GM23338 (cell line): Measurements from ENCODE around the gene WWOX. TPM values are rescaled to one million over a fixed set of nuclear protein-coding genes. Genes with fewer than 3 reads are reported as not detected.

Source experiments
- ATAC-seq: fragments of 200-7000 bp; cut with Tn5 transposase; 3 replicates; pipeline ENCODE4 v1.9.1; 2020
- DNase-seq: peaks from one replicate; pipeline ENCODE4 v3.0.0-alpha.2; 2015; ENCODE audit warnings: low spot score
- H2AFZ ChIP-seq: fragments of 200-600 bp; sonication (generic); 2 replicates; pipeline ENCODE4 v1.8.0; 2016; ENCODE audit warnings: antibody characterized with exemption, mild to moderate bottlenecking, moderate library complexity
- H3F3A ChIP-seq: fragments of 200-600 bp; sonication (generic); replicated peaks from 2 replicates; pipeline ENCODE4 v1.8.0; 2017; ENCODE audit warnings: antibody characterized with exemption, mixed run types, low read depth
- H3K27ac ChIP-seq: fragments of 200-600 bp; sonication (generic); 2 replicates; pipeline ENCODE4 v1.6.1; 2016; ENCODE audit warnings: low read depth
- H3K27me3 ChIP-seq: fragments of 200-600 bp; sonication (generic); 2 replicates; pipeline ENCODE4 v1.8.0; 2016; ENCODE audit warnings: mild to moderate bottlenecking, mixed run types, moderate library complexity; ENCODE audit not compliant: insufficient read depth
- H3K36me3 ChIP-seq: fragments of 200-600 bp; sonication (generic); 2 replicates; pipeline ENCODE4 v1.8.0; 2016; ENCODE audit warnings: mild to moderate bottlenecking; ENCODE audit not compliant: insufficient read depth
- H3K4me1 ChIP-seq: fragments of 200-600 bp; sonication (generic); 2 replicates; pipeline ENCODE4 v1.8.0; 2016; ENCODE audit warnings: mild to moderate bottlenecking, moderate library complexity; ENCODE audit not compliant: insufficient read depth
- H3K4me2 ChIP-seq: fragments of 200-600 bp; sonication (generic); 2 replicates; pipeline ENCODE4 v1.7.1; 2017; ENCODE audit warnings: mixed run types
- H3K4me3 ChIP-seq: fragments of 200-600 bp; sonication (generic); 2 replicates; pipeline ENCODE4 v1.6.1; 2016; ENCODE audit warnings: mixed run types
- H3K79me2 ChIP-seq: fragments of 200-600 bp; sonication (generic); replicated peaks from 2 replicates; pipeline ENCODE4 v1.8.0; 2017; ENCODE audit warnings: mild to moderate bottlenecking; ENCODE audit not compliant: insufficient read depth
- H3K9me2 ChIP-seq: fragments of 200-600 bp; sonication (generic); 2 replicates; pipeline ENCODE4 v1.8.0; 2017; ENCODE audit not compliant: insufficient read depth
- H4K20me1 ChIP-seq: fragments of 200-600 bp; sonication (generic); replicated peaks from 2 replicates; pipeline ENCODE4 v1.8.0; 2017; ENCODE audit warnings: mild to moderate bottlenecking; ENCODE audit not compliant: insufficient read depth
- H3K27ac Mint-ChIP-seq: 2 replicates; pipeline ENCODE4 v1.8.0; 2020; ENCODE audit warnings: inconsistent platforms, mild to moderate bottlenecking, moderate library complexity, mixed read lengths
- H3K27me3 Mint-ChIP-seq: 3 replicates; pipeline ENCODE4 v1.8.0; 2022; ENCODE audit warnings: low read depth, mild to moderate bottlenecking, moderate library complexity, mixed read lengths, inconsistent platforms; ENCODE audit not compliant: insufficient read depth, poor library complexity
- H3K36me3 Mint-ChIP-seq: 3 replicates; pipeline ENCODE4 v1.8.0; 2021; ENCODE audit warnings: low read depth, mild to moderate bottlenecking, inconsistent platforms, moderate library complexity, mixed read lengths
- H3K4me1 Mint-ChIP-seq: 3 replicates; pipeline ENCODE4 v1.8.0; 2020; ENCODE audit warnings: mild to moderate bottlenecking, inconsistent platforms, mixed read lengths
- H3K4me3 Mint-ChIP-seq: 3 replicates; pipeline ENCODE4 v1.8.0; 2021; ENCODE audit warnings: moderate library complexity, mild to moderate bottlenecking, inconsistent platforms, mixed read lengths
- H3K9me3 Mint-ChIP-seq: 3 replicates; pipeline ENCODE4 v1.8.0; 2020; ENCODE audit warnings: moderate library complexity, mild to moderate bottlenecking, inconsistent platforms, mixed read lengths
- CREB1 ChIP-seq: fragments of 250-450 bp; sonication (Bioruptor Pico); IDR thresholded peaks from 2 replicates; pipeline ENCODE4 v1.5.0; 2020; ENCODE audit warnings: low read depth, mild to moderate bottlenecking, moderate library complexity
- CTCF ChIP-seq, 2 experiments: fragments of 200-600 bp in 1 of 2; sonication (generic) in 1 of 2; conservative IDR thresholded peaks; 2 replicates each; pipeline versions ENCODE4 v1.5.1 to v1.6.1; 2016 to 2017; ENCODE audit warnings: antibody characterized with exemption in 2 of 2, low read depth in 2 of 2, mild to moderate bottlenecking in 2 of 2, moderate library complexity in 1 of 2
- EZH2 ChIP-seq: fragments of 200-600 bp; sonication (generic); IDR thresholded peaks from one replicate; pipeline ENCODE4 v1.8.0; 2017; ENCODE audit warnings: antibody characterized with exemption, mild to moderate bottlenecking, low read depth; ENCODE audit not compliant: unreplicated experiment
- EZH2phosphoT487 ChIP-seq: fragments of 200-600 bp; sonication (generic); IDR thresholded peaks from one replicate; pipeline ENCODE4 v1.8.1; 2018; ENCODE audit warnings: antibody characterized with exemption; ENCODE audit not compliant: unreplicated experiment
- JUNB ChIP-seq: IDR thresholded peaks from one replicate; pipeline ENCODE4 v1.6.1; 2016; ENCODE audit warnings: antibody characterized with exemption; ENCODE audit not compliant: unreplicated experiment
- POLR2AphosphoS5 ChIP-seq: IDR thresholded peaks from 2 replicates; pipeline ENCODE4 v1.6.1; 2016; ENCODE audit warnings: antibody characterized with exemption, low read depth
- STAT1 ChIP-seq: IDR thresholded peaks from one replicate; pipeline ENCODE4 v1.6.1; 2016; ENCODE audit warnings: antibody characterized with exemption; ENCODE audit not compliant: unreplicated experiment
- ZNF114 ChIP-seq: fragments of 250-450 bp; sonication (Bioruptor Pico); IDR thresholded peaks from 2 replicates; pipeline ENCODE4 v1.5.0; 2020; ENCODE audit warnings: mild to moderate bottlenecking, moderate library complexity
- ZNF331 ChIP-seq: fragments of 250-450 bp; sonication (Bioruptor Pico); IDR thresholded peaks from 2 replicates; pipeline ENCODE4 v1.5.0; 2020; ENCODE audit warnings: low read depth, mild to moderate bottlenecking, moderate library complexity
- polyA plus RNA-seq: library from polyadenylated mRNA; unstranded; fragments of >200 nt; fragmentation: Nextera tagmentation; extraction: Ambion mirVana; gene quantifications from 2 replicates; pipeline ENCODE4 v1.2.1, GENCODE V29; 2016
- total RNA-seq: library from RNA; depleted of rRNA; stranded (reverse); fragments of >200 nt; shearing (Covaris generic); gene quantifications from 2 replicates; pipeline ENCODE4 v1.2.3, GENCODE V29; 2014
- TF ChIP-seq, protein P1 (sequence below): IDR thresholded peaks from 2 replicates; pipeline ENCODE4 v1.6.1; 2016; ENCODE audit warnings: antibody characterized with exemption

WWOX gene
- total and polyA plus RNA-seq, 2 experiments from 2014 or later, result 10.0 to 19.3 TPM

DNA sequence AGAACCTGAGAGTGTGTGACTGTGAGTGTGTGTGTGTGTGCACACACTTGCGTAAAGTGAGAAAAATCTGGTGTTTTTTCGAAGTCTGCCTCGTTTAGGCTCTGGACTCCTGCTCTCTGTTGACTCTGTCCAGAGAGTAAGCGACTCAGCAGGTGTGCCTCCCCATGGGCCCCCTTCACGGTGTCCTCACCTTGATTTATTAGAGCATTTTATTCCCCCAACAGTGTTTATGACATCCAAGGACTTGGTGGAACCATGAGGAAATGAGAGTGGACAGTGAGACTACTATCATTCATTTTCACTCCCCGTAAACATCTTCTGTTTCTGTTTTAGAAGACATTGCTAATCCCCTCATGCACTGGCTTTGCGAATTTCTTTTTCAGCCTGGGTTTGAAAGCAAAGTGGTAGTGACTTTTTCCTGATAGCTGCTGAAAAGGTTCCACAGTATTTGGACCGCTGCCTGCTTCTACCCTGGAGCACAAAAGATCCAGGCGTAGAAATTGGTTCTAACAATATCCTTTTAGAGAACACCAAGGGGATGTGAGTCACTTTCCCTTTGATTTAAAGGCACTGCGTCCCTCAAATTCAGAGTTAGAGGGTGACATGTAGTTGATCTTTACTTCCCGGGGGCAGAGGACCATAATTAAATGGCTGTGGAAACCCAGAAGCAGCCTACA, 218.2 kb downstream of the WWOX start:
- Mint-ChIP-seq H3K9me3 (no peaks in the 10 kb centered on the region), H3K4me1 (peaks cover 21% of the 10 kb centered on the region), H3K27me3 (peaks cover 2% of the 10 kb centered on the region), H3K36me3 (no peaks in the 10 kb centered on the region), H3K4me3 (no peak overlapping the region), H3K27ac (no peak overlapping the region; the same call in 1 of the 2 replicates)
- Histone ChIP-seq H3K4me2 (no peak overlapping the region), H3K27me3 (no peaks in the 10 kb centered on the region), H3K4me3 (no peak overlapping the region), H3K4me1 (peaks cover 18% of the 10 kb centered on the region), H3K27ac (no peak overlapping the region), H3K36me3 (no peaks in the 10 kb centered on the region), H2AFZ (no peak overlapping the region), H4K20me1 (no peaks in the 10 kb centered on the region), H3K9me2 (peaks cover 4% of the 10 kb centered on the region; the same call in 1 of the 2 replicates), H3K79me2 (no peaks in the 10 kb centered on the region), H3F3A (no peaks in the 10 kb centered on the region)
- ATAC-seq (no peak), DNase-seq (no peak)
- TF ChIP-seq ZNF331 (no peak), POLR2AphosphoS5 (no peak), ZNF114 (CRISPR knock-in tag) (no peak), EZH2phosphoT487 (no peak), STAT1 (no peak), EZH2 (no peak), CTCF (conservative IDR thresholded peaks at IDR 0.05; ENCODE audit: low read depth in 2 of 2) (no peak)
- TF ChIP-seq, protein P1, sequence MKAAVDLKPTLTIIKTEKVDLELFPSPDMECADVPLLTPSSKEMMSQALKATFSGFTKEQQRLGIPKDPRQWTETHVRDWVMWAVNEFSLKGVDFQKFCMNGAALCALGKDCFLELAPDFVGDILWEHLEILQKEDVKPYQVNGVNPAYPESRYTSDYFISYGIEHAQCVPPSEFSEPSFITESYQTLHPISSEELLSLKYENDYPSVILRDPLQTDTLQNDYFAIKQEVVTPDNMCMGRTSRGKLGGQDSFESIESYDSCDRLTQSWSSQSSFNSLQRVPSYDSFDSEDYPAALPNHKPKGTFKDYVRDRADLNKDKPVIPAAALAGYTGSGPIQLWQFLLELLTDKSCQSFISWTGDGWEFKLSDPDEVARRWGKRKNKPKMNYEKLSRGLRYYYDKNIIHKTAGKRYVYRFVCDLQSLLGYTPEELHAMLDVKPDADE, result no peak

DNA sequence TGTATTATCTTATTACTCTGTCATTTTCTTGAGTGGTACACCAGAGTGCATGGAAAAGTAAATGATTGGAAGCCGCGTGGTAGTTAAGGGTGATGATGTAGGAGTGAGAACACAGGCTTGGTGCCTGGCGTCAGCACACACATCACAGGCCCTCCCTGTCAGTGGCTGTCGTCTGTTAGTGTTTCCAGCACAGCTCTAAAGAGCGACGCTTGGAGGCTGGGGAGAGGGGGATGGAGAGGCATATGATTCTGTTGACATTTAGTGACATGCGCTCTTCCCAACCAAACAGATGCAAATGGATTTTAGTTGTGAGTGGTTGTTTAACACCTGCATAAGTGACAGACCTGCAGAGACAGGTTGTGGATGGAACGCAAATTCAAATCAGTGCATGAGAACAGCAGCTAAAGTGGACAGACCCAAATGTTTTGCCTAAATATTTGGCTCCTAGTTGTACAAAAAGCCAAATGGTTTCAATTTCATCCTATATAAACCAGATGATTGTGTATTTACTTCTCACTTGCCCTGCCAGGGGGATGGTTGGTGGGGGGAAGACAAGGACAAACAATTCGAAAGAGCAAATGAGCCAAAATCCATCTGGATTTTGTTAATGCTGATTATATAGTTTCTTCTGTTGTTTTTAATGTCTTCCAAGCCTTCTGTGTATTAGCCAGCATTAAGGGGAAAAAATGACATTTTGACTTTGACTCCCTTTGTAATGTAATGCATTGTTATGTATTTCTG, 222.3 kb downstream of the WWOX start:
- Histone ChIP-seq H3F3A (no peaks in the 10 kb centered on the region), H2AFZ (no peak overlapping the region), H3K9me2 (0 out of 2 replicates have a peak, but pooled peaks cover 2% of the 10 kb centered on the region), H4K20me1 (no peaks in the 10 kb centered on the region), H3K36me3 (no peaks in the 10 kb centered on the region), H3K4me1 (peaks cover 29% of the 10 kb centered on the region), H3K79me2 (no peaks in the 10 kb centered on the region), H3K4me2 (peak overlapping the region; percentile 59; the same call in 1 of the 2 replicates), H3K4me3 (no peak overlapping the region), H3K27me3 (no peaks in the 10 kb centered on the region), H3K27ac (peak overlapping the region; percentile 68; the same call in 1 of the 2 replicates)
- Mint-ChIP-seq H3K27me3 (peaks cover 3% of the 10 kb centered on the region), H3K4me3 (peak overlapping the region; percentile 8; the same call in 2 of the 3 replicates), H3K36me3 (no peaks in the 10 kb centered on the region), H3K4me1 (peaks cover 46% of the 10 kb centered on the region), H3K9me3 (no peaks in the 10 kb centered on the region), H3K27ac (no peak overlapping the region)
- peak; percentile 67 for ATAC-seq
- TF ChIP-seq JUNB, result no peak
- TF ChIP-seq CREB1 (CRISPR knock-in tag), result 0 out of 2 replicates have a peak, but pooled peaks have one; percentile 16
- peak; percentile 38 for DNase-seq
